Ectodermal cell (in vitro differentiated cells): ENCODE data around the gene PTBP3.
"Not testable (repeated sequence)": the region's sequence is repeated elsewhere in the genome, so short reads cannot be mapped to it uniquely, and the experiment has no call there.

ENCODE experiments used
- H3K27ac ChIP-seq: 2 replicates; pipeline ENCODE4 v1.7.0; 2013; ENCODE audit warnings: mild to moderate bottlenecking, low read depth, low read length; ENCODE audit not compliant: insufficient read depth, poor library complexity, severe bottlenecking
- H3K27me3 ChIP-seq: 2 replicates; pipeline ENCODE4 v1.7.0; 2013; ENCODE audit warnings: mild to moderate bottlenecking, low read length; ENCODE audit not compliant: insufficient read depth, control insufficient read depth, poor library complexity, severe bottlenecking
- H3K36me3 ChIP-seq: one replicate; pipeline ENCODE4 v1.7.0; 2013; ENCODE audit warnings: low read length; ENCODE audit not compliant: control insufficient read depth, insufficient read depth
- H3K4me1 ChIP-seq: one replicate; pipeline ENCODE4 v1.7.0; 2013; ENCODE audit warnings: low read length; ENCODE audit not compliant: control insufficient read depth, insufficient read depth
- H3K4me3 ChIP-seq: 2 replicates; pipeline ENCODE4 v1.7.0; 2013; ENCODE audit warnings: low read depth, low read length, control low read depth; ENCODE audit not compliant: insufficient read depth
- H3K9me3 ChIP-seq: 2 replicates; pipeline ENCODE4 v1.7.0; 2013; ENCODE audit warnings: mild to moderate bottlenecking, low read length, moderate library complexity; ENCODE audit not compliant: control insufficient read depth
- WGBS, 2 experiments: methylation state at CpG; one replicate each; pipeline ENCODE4 v1.1.7; 2013; ENCODE audit warnings: missing lambda C conversion rate in 2 of 2; 5-methylcytosine and 5-hydroxymethylcytosine counted together

Gene PTBP3

DNA sequence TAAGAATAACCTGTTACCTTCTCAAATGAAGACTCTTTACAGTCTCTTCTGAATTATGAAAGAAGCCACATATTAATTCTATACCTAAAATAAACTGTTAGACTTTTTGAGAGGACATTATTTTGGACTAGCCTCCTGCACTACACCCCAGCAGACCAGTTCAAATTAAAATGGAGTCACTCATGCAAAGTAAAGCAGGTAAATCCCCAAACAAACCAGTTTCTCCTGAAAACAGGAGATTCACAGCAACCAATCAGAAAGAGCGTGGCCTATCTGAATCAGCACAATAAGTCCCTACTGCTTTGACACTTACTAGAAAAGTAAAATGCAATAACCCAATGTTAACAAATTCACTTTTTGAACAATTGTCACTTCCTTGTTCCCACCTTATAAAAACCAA, 58.8 kb downstream of the PTBP3 start:
- 96 to 97% methylated on average over 1 of the region's 1 CpG for WGBS, 2 experiments
- Histone ChIP-seq H3K9me3 (no peaks in the 10 kb centered on the region), H3K4me1 (no peaks in the 10 kb centered on the region), H3K4me3 (no peak overlapping the region), H3K27ac (no peak overlapping the region), H3K27me3 (no peaks in the 10 kb centered on the region), H3K36me3 (no peaks in the 10 kb centered on the region)

DNA sequence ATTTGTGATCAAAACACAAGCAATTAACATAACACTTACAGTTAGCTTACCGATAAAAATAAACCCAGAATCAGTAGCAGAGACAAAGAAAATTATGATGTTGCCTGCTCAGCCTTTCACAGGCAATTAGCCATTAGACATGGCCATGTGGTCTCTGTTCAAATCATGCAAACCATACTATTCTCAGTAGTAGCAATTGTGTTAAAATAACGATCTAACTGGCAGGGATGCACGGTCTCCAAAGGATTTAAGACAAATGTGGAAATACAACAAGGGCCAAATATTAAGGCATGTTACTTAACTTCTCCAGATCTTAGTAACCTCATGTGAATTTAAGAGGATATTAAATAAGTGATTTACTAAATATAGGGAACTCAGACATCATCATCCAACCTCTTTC, 59.5 kb downstream of the PTBP3 start:
- Histone ChIP-seq H3K9me3 (no peaks in the 10 kb centered on the region), H3K27ac (no peak overlapping the region), H3K36me3 (no peaks in the 10 kb centered on the region), H3K4me1 (no peaks in the 10 kb centered on the region), H3K4me3 (no peak overlapping the region), H3K27me3 (no peaks in the 10 kb centered on the region)
- WGBS, 2 experiments: 92 to 99% methylated on average over 3 of the region's 3 CpGs

DNA sequence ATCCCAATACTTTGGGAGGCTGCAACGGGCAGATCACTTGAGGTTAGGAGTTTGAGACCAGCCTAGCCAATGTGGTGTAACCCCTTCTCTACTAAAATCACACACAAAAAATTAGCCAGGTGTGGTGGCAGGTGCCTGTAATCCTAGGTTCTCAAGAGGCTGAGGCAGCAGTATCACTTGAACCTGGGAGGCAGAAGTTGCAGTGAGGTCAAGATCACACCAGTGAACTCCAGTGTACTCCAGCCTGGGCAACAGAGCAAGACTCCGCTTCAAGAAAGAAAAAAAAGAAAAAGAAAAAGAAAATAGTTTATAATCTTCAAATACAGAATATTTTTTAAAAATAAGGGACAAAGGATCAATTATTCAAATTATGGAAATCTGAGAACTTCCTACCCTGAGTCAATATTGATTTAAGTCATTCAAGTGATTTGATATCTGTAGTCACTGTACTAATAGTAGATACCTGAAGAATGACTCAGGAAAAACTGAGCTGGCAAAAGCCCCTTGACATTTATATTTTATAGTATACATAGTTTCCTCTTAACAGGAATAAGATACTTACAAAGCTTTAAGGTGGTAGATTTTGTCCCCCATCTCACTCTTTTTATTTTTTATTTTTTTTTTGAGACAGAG, 61.8 kb downstream of the PTBP3 start:
- 93% methylated on average over 1 of the region's 2 CpGs for WGBS, 2 experiments
- H3K4me1 ChIP-seq: no peaks in the 10 kb centered on the region
- no peak overlapping the region for H3K4me3 ChIP-seq
- H3K27me3 ChIP-seq: no peaks in the 10 kb centered on the region
- no peak overlapping the region for H3K27ac ChIP-seq
- no peaks in the 10 kb centered on the region for H3K36me3 ChIP-seq
- H3K9me3 ChIP-seq: no peaks in the 10 kb centered on the region

DNA sequence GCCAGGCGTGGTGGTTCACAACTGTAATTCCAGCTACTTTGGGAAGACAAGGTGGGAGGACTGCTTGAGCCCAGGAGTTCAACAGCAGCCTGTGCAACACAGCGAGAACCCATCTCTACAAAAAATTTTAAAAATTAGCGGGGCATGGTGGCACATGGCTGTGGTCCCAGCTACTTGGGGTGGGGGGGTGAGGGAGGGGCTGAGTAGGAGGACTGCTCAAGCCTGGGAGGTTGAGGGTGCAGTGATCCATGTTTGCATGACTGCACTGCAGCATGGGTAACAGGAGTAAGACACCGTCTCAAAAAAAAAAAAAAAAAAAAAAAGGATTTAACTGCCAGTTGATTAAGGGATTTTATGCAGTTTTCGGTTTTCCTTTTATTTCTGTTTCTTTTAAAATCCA, 65.0 kb downstream of the PTBP3 start:
- no peaks in the 10 kb centered on the region for H3K27me3 ChIP-seq
- H3K4me1 ChIP-seq: no peaks in the 10 kb centered on the region
- WGBS, 2 experiments: 91 to 94% methylated on average over 4 of the region's 5 CpGs
- H3K9me3 ChIP-seq: no peaks in the 10 kb centered on the region
- H3K36me3 ChIP-seq: no peaks in the 10 kb centered on the region
- H3K4me3 ChIP-seq: no peak overlapping the region
- H3K27ac ChIP-seq: no peak overlapping the region

DNA sequence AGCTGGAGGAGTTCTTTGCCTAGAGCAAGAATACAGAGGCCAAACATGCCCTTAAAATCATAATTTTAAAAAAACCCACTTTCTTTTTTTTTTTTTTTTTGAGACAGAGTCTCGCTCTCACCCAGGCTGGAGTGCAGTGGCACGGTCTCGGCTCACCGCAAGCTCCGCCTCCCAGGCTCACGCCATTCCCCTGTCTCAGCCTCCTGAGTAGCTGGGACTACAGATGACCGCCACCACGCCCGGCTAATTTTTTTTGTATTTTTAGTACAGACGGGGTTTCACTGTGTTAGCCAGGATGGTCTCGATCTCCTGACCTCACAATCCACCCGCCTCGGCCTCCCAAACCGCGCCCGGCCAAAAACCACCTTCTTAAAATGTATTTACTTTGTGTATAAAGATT, 66.3 kb downstream of the PTBP3 start:
- H3K4me1 ChIP-seq, H3K27me3 ChIP-seq, H3K4me3 ChIP-seq, H3K27ac ChIP-seq, H3K9me3 ChIP-seq, H3K36me3 ChIP-seq: not testable (repeated sequence)
- WGBS, 2 experiments: 89 to 91% methylated on average over 13 of the region's 16 CpGs

DNA sequence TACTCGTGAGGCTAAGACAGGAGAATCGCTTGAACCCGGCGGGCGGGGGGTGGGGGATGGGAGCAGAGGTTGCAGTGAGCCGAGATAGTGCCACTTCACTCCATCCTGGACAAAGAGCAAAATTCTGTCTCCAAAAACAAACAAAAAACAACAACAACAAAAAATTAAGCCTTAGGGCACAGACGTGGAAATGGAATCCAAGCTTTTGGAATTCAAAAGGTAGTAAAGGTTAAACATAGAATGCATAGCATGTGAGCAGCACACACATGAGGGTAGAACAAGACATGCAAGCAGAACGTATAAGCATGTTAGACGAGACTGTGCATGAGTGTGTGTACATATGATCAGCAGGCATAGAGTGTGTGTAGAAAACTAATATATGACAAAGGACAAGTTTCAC, 68.0 kb downstream of the PTBP3 start:
- Histone ChIP-seq H3K9me3 (no peaks in the 10 kb centered on the region), H3K4me1 (peaks cover 3% of the 10 kb centered on the region), H3K4me3 (no peak overlapping the region), H3K36me3 (no peaks in the 10 kb centered on the region), H3K27ac (no peak overlapping the region), H3K27me3 (no peaks in the 10 kb centered on the region)
- WGBS, 2 experiments: 87 to 91% methylated on average over 9 of the region's 9 CpGs

DNA sequence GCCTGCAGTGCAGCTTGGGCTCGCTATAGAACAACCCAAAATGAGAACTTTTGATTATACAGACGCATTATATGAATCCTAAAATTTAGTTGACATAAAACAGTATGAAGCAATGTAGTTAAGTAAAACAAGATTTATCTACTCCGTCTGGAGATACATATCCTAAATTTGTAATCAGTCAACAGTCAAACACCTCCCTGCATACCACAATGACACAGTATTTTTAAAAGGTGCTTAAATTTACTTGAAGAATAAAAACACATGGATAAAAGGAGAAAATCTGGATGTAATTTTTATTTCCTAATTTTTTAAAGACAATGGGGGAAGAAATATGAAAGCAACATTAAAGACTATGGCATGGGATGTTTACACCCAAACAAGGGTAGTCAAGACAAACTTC, 70.8 kb downstream of the PTBP3 start:
- Histone ChIP-seq H3K9me3 (no peaks in the 10 kb centered on the region), H3K4me3 (no peak overlapping the region), H3K4me1 (peaks cover 3% of the 10 kb centered on the region), H3K27ac (no peak overlapping the region), H3K27me3 (no peaks in the 10 kb centered on the region), H3K36me3 (no peaks in the 10 kb centered on the region)
- WGBS, 2 experiments: 91 to 100% methylated on average over 1 to 3 of the region's 3 CpGs

DNA sequence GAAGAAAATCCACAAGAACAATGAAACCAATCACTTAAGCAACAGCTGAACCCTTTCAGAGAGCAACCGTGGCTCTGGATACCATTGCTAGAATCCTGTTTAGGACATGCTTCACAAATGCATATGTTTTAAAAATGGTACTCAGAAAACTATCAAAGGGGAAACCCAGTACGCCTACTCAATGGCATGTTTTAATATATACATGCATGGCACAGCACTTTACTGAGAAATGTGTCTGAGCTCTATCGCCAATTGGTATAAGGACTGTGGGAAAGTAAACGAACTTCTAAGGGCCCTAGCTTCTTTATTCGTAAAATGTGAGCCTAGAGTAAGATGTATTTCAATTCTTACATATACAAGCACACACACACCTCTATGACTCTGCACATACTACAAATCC, 72.3 kb downstream of the PTBP3 start:
- no peaks in the 10 kb centered on the region for H3K36me3 ChIP-seq
- H3K4me1 ChIP-seq: peaks cover 3% of the 10 kb centered on the region
- H3K27ac ChIP-seq: no peak overlapping the region
- no peaks in the 10 kb centered on the region for H3K9me3 ChIP-seq
- WGBS, 2 experiments: 88 to 96% methylated on average over 4 to 5 of the region's 5 CpGs
- no peak overlapping the region for H3K4me3 ChIP-seq
- no peaks in the 10 kb centered on the region for H3K27me3 ChIP-seq

DNA sequence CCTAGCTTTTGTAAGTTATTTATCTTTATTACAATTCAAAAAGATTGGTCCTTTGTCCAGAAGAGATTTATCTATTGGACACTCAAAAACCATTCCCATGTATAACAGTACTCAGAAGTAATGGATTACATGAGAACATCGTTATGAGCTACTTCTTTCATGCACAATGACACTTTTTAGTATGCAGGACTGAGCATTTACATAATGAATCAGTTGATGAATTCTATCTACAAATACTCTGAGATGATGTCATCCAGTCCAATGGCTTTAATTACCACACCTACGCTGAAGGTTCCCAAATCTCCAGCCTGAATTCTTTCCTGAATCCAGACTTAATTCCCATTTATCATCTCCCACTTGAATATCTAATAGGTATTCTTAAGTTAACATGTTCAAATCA, 75.3 kb downstream of the PTBP3 start:
- Histone ChIP-seq H3K9me3 (no peaks in the 10 kb centered on the region), H3K4me3 (no peak overlapping the region), H3K27me3 (no peaks in the 10 kb centered on the region), H3K27ac (no peak overlapping the region), H3K36me3 (no peaks in the 10 kb centered on the region), H3K4me1 (peaks cover 3% of the 10 kb centered on the region)
- WGBS, 2 experiments: 93 to 96% methylated on average over 2 of the region's 2 CpGs

DNA sequence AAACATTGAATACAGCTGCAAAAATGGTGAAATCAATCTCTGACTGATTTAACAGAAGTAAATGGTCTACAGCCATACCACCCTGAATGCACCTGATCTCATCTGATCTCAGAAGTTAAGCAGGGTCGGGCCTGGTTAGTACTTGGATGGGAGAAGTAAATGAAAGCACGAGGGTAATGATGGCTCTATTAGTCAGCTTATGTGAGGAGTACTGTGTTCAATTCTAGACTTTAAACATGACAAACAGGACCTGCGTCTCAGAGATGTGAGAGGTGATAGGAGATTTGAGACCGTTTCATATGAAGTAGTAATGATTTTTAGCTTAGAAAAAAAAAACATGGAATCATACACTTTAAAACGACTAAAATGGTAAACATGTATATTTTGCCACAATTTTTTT, 81.2 kb downstream of the PTBP3 start:
- peaks cover 6% of the 10 kb centered on the region for H3K36me3 ChIP-seq
- WGBS, 2 experiments: 92 to 97% methylated on average over 5 of the region's 5 CpGs
- H3K27ac ChIP-seq: no peak overlapping the region
- no peaks in the 10 kb centered on the region for H3K9me3 ChIP-seq
- no peaks in the 10 kb centered on the region for H3K4me1 ChIP-seq
- H3K27me3 ChIP-seq: no peaks in the 10 kb centered on the region
- no peak overlapping the region for H3K4me3 ChIP-seq

DNA sequence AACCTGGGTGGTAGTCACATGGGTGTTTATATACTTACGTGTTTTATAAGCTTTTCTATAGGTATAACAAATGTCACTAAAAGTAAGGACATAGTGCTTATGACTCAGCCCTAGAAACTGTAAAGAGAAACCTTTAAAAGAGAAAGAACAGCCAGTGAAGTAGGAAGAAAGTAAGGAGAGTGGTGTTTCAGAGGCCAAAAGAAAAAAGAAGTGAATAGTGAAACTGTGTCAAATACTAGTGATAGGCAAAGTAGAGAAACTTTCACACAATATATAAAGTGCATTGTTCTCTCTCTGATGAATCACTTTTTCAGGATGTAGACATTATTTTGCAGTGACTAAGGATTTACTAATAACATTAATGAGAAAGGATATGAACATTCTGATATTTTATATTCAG, 84.1 kb downstream of the PTBP3 start:
- Histone ChIP-seq H3K4me3 (no peak overlapping the region), H3K4me1 (no peaks in the 10 kb centered on the region), H3K27ac (no peak overlapping the region), H3K9me3 (no peaks in the 10 kb centered on the region), H3K27me3 (no peaks in the 10 kb centered on the region), H3K36me3 (peaks cover 6% of the 10 kb centered on the region)
- WGBS, 2 experiments: 100% methylated on average over 1 of the region's 1 CpG; no CpG with 5 or more reads in 1 of the 2 experiments
